A673 (cell line): Measurements from ENCODE around the gene IFT122. TPM values are rescaled to one million over a fixed set of nuclear protein-coding genes. Genes with fewer than 3 reads are reported as not detected.
"Not testable (repeated sequence)": the region's sequence is repeated elsewhere in the genome, so short reads cannot be mapped to it uniquely, and the experiment has no call there.

Experiments used
- BruUV-seq: library from RNA; stranded (reverse); fragments of 400-500 nt; replicated peaks from 2 replicates; lab custom pipeline; 2021; lab: Mats Ljungman, UMichigan
- CTCF ChIA-PET: fragments of 300-600 bp; sonication (Branson Sonifier 250); formaldehyde crosslinking; loops from one replicate; lab custom pipeline; 2022; ENCODE audit warnings: antibody characterized with exemption; lab: Charles Lee
- POLR2A ChIA-PET: fragments of 300-600 bp; sonication (Branson Sonifier 250); formaldehyde crosslinking; loops from one replicate; lab custom pipeline; 2022; ENCODE audit warnings: antibody characterized with exemption; ENCODE audit not compliant: low non-redundant PET; lab: Charles Lee
- DNase-seq: peaks from one replicate; pipeline ENCODE4 v3.0.0-alpha.2; 2015; ENCODE audit warnings: low spot score
- H3K27ac ChIP-seq: fragments of 200-600 bp; sonication (generic); 2 replicates; pipeline ENCODE4 v1.5.1; 2016; ENCODE audit warnings: mixed run types, low read depth, mild to moderate bottlenecking, mixed read lengths, antibody characterized with exemption, low read length; ENCODE audit not compliant: poor library complexity, severe bottlenecking
- H3K27me3 ChIP-seq: fragments of 200-600 bp; sonication (generic); replicated peaks from 2 replicates; pipeline ENCODE4 v1.6.1; 2017; ENCODE audit warnings: mixed run types, low read depth, mild to moderate bottlenecking, mixed read lengths, antibody characterized with exemption, low read length; ENCODE audit not compliant: insufficient read depth, poor library complexity
- H3K36me3 ChIP-seq: fragments of 200-600 bp; sonication (generic); 2 replicates; pipeline ENCODE4 v1.6.1; 2016; ENCODE audit warnings: mixed run types, mild to moderate bottlenecking, mixed read lengths, antibody characterized with exemption, low read length; ENCODE audit not compliant: insufficient read depth, poor library complexity, severe bottlenecking
- H3K4me1 ChIP-seq: fragments of 200-600 bp; sonication (generic); 2 replicates; pipeline ENCODE4 v1.6.1; 2017; ENCODE audit warnings: mixed run types, mild to moderate bottlenecking, mixed read lengths, antibody characterized with exemption, low read length; ENCODE audit not compliant: insufficient read depth, poor library complexity, severe bottlenecking
- H3K4me3 ChIP-seq: fragments of 200-600 bp; sonication (generic); 2 replicates; pipeline ENCODE4 v1.5.1; 2016; ENCODE audit warnings: low read depth, mixed run types, mild to moderate bottlenecking, mixed read lengths, low read length; ENCODE audit not compliant: poor library complexity, severe bottlenecking
- H3K9me3 ChIP-seq: fragments of 200-600 bp; sonication (generic); 2 replicates; pipeline ENCODE4 v1.6.1; 2016; ENCODE audit warnings: mixed run types, low read depth, mild to moderate bottlenecking, mixed read lengths, antibody characterized with exemption, low read length; ENCODE audit not compliant: poor library complexity, severe bottlenecking
- CTCF ChIP-seq: fragments of 300-800, 200-600 bp; sonication (generic); conservative IDR thresholded peaks from 2 replicates; pipeline ENCODE4 v1.5.1; 2017; ENCODE audit warnings: low read depth, mild to moderate bottlenecking, antibody characterized with exemption, low read length, moderate library complexity, mixed read lengths
- EZH2 ChIP-seq: fragments of 200-600 bp; sonication (generic); IDR thresholded peaks from 2 replicates; pipeline ENCODE4 v1.6.1; 2017; ENCODE audit warnings: borderline replicate concordance, low read depth, mild to moderate bottlenecking, mixed read lengths, antibody characterized with exemption, low read length; ENCODE audit not compliant: poor library complexity, severe bottlenecking
- intact Hi-C: fragments of 100-400 bp; cut with micrococcal nuclease; formaldehyde crosslinking; loops from one replicate; pipeline ENCODE4 v1.10.0; 2022; ENCODE audit not compliant: unreplicated experiment
- total RNA-seq: library from RNA; stranded (reverse); gene quantifications from 2 replicates; pipeline ENCODE4 v1.2.3, GENCODE V29; 2021

Gene IFT122
- total RNA-seq, 1 experiment from 2014 or later, result 48.2 TPM

GRCh38 chr3:129492691-129493090, 52.7 kb downstream of the IFT122 start:
- Histone ChIP-seq H3K4me3 (no peak overlapping the region), H3K36me3 (peaks cover 4% of the 10 kb centered on the region), H3K27me3 (no peaks in the 10 kb centered on the region), H3K4me1 (no peaks in the 10 kb centered on the region), H3K9me3 (no peaks in the 10 kb centered on the region), H3K27ac (no peak overlapping the region)
- BruUV-seq, result no TSS peak
- POLR2A ChIA-PET, result interaction anchor here (0.5 kb wide), 1 partner anchor 85 kb away, joined by 10 read pairs; no protein-coding TSS in a partner anchor
- TF ChIP-seq EZH2 (no peak), CTCF (no peak)
- intact Hi-C loops, result loop anchor here (5.0 to 10.0 kb wide), 2 partner anchors 135 to 502 kb away; no protein-coding TSS in a partner anchor
- no peak for DNase-seq
- CTCF ChIA-PET, result no interaction called here

- Histone ChIP-seq H3K36me3 (peaks cover 4% of the 10 kb centered on the region), H3K4me3 (no peak overlapping the region), H3K27me3 (no peaks in the 10 kb centered on the region), H3K27ac (no peak overlapping the region), H3K9me3 (no peaks in the 10 kb centered on the region), H3K4me1 (no peaks in the 10 kb centered on the region)
- DNase-seq, result no peak
- ChIA-PET CTCF (no interaction called here), POLR2A (no interaction called here)
- BruUV-seq, result no TSS peak
- TF ChIP-seq CTCF (no peak), EZH2 (no peak)
- intact Hi-C loops, result loop anchor here (5.0 to 10.0 kb wide), 2 partner anchors 134 to 502 kb away; no protein-coding TSS in a partner anchor
These were observed 53.2 kb downstream of the IFT122 start for GRCh38 chr3:129493206-129493605.

DNA sequence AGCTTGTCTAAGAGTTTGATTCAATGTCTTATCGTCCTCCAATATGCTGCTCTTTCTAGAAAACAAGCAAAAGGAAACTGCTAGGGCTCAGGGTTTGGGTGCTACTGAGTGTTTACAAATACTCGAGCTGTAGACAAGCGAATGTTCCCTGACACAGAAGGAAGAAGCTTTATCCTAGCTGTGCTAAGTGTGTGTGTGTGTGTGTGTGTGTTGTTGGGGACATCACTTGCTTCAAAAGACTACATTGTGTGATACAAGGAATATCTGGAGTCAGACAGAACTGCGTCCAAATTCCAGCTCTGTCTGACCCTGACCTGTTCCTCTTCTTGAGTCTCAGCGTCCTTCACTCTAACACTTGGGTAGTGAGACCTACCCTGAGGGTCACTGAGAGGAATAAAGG, 54.5 kb downstream of the IFT122 start:
- CTCF ChIA-PET, H3K36me3 ChIP-seq, H3K4me1 ChIP-seq, H3K27ac ChIP-seq, H3K27me3 ChIP-seq, DNase-seq, H3K4me3 ChIP-seq, BruUV-seq, H3K9me3 ChIP-seq, POLR2A ChIA-PET: not testable (repeated sequence)
- intact Hi-C loops, result loop anchor here (5.0 to 10.0 kb wide), 2 partner anchors 133 to 500 kb away; no protein-coding TSS in a partner anchor

- H3K36me3 ChIP-seq, H3K27me3 ChIP-seq, H3K27ac ChIP-seq, BruUV-seq, CTCF ChIA-PET, H3K9me3 ChIP-seq, POLR2A ChIA-PET, DNase-seq, H3K4me3 ChIP-seq, H3K4me1 ChIP-seq: not testable (repeated sequence)
- intact Hi-C loops, result loop anchor here (10.0 kb wide), 1 partner anchor 500 kb away; no protein-coding TSS in a partner anchor
These were observed 55.1 kb downstream of the IFT122 start for GRCh38 chr3:129495006-129495639.

DNA sequence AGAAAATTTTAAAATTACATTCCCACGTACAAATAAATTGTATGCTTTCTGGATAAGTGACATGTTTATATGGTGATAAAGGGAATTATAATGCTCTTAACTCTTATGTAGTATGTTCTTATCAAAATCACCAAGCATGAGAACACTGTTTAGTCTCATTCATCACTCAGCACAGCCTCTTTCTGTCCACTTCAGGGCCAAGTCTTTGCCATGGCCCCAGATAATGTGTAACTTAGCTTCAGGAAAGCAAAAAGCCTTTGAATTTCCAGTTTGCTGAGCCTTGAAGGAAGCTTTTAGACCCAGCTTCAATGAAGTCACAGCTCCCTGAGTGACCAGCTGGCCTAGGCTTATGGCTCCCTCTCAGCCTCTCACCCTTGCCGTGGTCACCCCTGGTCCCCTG, 57.9 kb downstream of the IFT122 start:
- H3K27ac ChIP-seq, H3K4me1 ChIP-seq, H3K4me3 ChIP-seq, BruUV-seq, H3K36me3 ChIP-seq, DNase-seq, POLR2A ChIA-PET, H3K9me3 ChIP-seq, H3K27me3 ChIP-seq, CTCF ChIA-PET: not testable (repeated sequence)
- intact Hi-C loops, result loop anchor here (10.0 kb wide), 1 partner anchor 497 kb away; no protein-coding TSS in a partner anchor
